ENCODE measurements around the gene GAB1.

Gene GAB1

DNA sequence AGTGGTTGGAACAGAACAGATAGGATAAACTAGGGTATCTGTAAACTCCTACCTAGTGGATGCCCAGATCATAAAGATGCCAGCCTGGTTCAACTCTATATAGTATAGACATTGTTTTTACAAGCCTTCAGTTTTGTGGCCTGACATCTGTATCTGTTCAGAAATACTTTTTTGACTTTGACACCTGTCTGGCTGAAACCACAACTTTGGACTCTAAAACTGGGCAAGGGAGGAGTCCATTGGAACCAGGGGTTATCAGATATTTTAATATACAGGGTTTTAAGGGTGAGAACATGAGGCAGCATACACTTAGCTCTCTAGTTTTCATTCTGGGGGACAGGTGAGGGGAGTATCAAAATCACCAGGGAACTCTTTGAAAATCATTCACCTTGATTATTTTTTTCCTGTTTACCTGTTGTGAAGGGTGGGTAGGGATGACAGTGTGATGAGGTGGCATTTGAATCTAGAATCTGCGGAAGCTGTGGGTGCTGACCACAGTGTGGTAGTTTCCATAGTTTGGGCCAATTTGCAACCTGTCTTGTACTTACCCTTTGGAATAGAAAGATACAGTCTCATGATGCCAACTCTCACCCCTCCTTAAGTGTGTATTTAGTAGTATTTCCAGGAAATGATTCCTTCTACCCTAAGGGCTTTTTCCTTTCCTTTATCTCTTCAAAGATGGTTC, 20.6 kb downstream of the GAB1 start:
- DNase-seq (ENCODE audit: low read depth in 2 of 3, low spot score in 1 of 3) = no peak

DNA sequence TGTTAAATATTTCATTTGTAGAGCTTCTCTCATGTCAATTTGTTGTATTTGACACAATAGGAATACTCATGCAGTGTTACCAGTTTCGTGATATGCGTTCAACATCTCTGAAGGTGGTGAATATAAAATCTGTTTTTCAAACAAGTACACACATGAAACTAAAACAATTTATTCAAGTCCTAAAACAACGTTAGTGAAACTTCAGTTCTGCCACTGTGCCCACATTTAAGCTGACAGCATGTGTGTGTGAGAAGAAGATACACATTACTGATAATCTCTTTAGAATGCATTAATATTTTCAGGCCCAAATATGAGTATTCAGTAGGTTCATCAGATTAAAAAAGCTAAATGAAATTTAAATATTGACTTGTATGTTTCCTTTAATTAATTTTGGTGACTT, 21.7 kb downstream of the GAB1 start:
- no peak for DNase-seq (ENCODE audit: low read depth in 2 of 3, low spot score in 1 of 3)

DNA sequence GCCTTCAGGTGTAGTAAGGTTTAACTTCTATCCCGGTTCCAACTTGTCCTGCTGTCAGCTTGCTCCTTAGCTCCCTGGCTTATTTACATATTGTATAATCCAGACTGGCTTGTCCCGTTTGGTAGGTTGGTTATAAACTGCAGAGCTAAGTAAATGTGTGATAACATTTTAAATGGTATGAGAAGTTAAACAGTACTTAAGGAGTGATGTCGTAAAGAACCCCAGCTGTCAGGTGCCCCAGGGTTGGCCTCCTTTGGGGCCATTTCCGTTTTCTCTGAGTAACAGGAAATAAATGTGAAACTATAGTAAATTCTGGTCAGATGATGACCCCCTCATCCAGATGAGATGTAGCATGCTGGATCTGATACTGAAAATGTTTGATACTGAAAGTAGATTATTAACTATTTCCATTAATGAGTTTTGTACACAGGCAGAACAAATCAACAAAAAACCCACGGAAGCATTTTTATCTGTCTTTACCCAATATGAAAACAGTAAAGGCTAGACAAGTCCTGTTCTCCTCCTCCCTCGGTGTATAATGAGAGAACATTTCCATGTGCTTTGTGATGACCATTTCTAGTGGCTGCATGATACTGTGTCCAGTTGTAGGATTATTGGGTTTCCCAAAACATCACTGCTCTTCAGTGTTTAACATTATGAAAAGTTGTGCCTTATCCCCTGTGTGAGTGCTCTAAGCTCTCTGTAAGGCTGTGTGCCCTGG, 22.4 kb downstream of the GAB1 start:
- peak in 2 of 3 donors; percentile 13 to 29 for DNase-seq (ENCODE audit: low read depth in 2 of 3, low spot score in 1 of 3)

DNA sequence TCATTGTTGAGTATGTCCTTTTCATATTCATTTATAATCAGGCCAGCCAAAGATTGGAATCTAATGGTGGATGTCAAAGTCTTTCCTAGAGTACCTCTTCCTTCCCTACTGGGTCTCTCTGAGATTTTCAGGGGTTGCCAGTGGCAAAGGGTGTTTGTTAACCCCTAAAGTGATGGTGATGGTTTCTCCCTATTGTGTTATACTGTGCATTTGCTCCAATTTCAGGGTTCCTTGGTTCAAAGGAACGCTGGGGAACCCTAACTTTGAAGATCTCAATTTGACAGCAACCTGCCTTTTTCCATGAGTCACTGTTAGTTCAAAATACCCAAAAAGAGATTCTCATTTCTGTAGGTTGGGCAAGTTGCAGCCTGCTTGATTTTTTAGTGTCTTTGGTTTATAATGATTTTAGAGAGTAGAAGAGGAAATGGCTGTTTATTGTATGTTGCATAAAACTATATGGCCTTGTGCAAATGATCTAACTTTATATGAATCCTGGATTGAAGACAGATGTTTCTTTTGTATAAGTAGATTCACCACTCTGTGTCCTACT, 23.0 kb downstream of the GAB1 start:
- no peak for DNase-seq (ENCODE audit: low read depth in 2 of 3, low spot score in 1 of 3)

DNA sequence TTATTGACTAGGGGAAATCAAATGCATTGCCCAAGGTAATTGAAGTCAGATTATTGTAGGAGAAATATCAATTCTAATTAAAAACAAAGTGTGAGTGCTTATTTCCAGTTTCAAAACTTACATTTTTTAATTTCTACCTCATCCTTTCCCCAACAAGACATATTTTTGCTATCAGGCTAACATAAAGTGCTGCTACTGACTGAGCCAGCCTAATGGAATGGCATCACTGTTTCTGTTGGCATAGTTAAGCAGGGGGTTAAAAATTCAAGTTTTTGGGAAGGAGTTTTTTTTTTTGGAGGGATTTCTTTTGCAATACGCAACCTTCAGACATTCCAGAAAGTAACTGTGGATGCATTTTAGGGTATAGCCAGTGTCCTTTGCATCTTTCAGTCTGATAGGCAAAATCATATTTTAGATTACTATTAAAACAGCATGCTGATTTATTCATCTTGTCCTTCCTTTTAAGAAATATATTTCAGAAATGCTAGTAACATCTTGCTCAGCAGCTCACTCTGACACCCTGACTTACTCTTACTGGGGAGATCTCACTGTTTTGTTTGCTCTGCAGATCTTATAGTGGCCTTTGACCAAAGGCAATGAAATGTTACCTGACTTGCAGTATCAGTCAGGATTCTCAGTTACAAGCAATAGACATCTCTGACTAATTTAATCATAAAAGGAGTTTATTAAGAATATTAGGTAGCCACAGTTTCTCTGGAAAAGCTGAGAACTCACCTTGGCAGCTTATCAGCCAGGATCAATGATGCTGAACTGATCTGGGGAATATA, 24.4 kb downstream of the GAB1 start:
- DNase-seq (ENCODE audit: low read depth in 2 of 3, low spot score in 1 of 3) = no peak

DNA sequence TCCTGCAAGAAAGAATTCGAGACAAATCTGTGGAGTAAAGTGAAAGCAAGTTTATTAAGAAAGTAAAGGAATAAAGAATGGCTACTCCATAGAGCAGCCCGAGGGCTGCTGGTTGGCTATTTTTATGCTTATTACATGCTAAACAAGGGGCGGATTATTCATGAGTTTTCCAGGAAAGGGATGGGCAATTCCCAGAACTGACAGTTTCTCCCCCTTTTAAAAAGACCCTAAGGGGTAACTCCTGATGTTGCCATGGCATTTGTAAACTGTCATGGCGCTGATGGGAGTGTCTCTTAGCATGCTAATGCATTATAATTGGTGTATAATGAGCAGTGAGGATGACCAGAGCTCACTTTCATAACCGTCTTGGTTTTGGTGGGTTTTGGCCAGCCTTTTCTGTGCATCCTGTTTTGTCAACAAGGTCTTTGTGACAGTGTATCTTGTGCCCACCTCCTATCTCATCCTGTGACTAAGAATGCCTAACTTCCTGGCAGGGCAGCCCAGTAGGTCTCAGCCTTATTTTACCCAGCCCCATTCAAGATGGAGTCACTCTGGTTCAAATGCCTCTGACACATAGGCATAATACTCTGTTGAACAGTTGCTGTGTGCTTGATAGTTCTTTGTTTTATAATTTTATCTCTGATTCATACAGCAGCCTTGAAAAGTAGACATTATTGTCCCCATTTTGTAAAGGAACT, 25.8 kb downstream of the GAB1 start:
- no peak for DNase-seq (ENCODE audit: low read depth in 2 of 3, low spot score in 1 of 3)

DNA sequence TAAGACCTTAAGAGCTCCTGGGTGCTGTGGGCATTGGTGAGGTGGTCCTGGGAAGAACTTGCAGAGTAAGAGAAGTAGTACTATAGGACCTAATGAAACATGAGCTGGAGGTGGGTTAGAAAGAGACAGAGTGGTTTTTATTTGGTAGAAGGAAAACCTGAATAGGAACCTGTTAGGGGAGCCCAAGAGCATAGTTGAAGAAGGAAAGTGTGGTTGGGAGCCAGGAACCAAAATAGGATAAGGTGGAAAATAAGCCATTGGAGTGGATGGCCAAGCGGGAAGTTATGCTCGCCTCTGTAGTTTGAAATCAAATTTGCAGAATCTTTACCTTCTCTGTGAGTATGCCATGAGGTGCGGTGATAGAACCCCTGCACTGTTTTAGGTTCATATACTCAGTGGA, 26.7 kb downstream of the GAB1 start:
- DNase-seq (ENCODE audit: low read depth in 2 of 3, low spot score in 1 of 3) = no peak

DNA sequence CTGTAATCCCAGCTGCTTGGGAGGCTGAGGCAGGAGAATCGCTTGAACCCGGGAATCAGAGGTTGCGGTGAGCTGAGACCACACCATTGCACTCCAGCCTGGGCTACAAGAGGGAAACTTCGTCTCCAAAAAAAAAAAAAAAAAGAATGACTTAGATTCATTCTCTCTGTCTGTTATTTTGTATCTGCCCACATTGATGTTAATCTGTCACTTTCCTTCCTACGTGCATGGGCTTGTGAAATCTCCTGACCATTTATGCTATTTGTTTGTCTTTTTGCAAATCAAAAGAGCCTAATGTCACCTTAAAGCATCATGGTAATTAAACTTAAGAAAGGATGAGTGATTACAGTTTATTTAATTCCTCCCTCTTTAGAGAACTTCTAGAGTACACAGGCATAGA, 27.4 kb downstream of the GAB1 start:
- no peak for DNase-seq (ENCODE audit: low read depth in 2 of 3, low spot score in 1 of 3)

DNA sequence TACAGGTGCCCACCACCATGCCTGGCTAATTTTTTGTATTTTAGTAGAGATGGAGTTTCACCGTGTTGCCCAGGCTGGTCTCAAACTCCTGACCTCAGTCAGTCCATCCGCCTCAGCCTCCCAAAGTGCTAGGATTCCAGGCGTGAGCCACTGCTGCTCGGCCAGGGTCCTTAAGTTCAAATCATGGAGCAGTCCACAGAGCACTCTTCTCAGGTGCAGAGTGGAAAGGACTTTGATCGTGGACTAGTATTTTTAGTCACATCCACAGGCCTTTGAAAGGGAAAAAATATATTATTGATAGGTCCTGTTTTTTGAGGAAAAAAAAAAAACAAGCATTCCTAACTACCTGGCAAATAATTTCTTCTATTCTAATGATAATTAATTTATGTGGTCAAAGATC, 31.2 kb downstream of the GAB1 start:
- DNase-seq (ENCODE audit: low read depth in 2 of 3, low spot score in 1 of 3) = no peak

DNA sequence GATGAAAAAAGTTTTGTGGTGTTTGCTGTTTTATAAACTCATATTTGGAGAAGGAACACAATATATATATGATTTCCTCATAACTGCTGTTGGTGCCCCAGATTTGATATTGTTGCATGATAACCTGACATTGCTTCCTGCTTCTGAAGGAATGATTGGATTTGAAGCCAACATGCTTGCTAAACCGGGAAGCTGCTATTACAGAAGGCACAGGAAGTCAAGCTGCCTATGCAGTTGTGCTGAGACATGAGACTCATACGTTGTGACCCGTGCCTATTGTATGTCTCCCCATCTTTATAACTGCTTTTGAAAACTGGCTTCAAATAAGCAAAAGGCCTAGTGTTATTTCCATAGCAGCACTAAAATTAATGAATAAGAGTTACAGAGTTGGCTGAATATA, 32.9 kb downstream of the GAB1 start:
- DNase-seq (ENCODE audit: low read depth in 2 of 3, low spot score in 1 of 3) = no peak

DNA sequence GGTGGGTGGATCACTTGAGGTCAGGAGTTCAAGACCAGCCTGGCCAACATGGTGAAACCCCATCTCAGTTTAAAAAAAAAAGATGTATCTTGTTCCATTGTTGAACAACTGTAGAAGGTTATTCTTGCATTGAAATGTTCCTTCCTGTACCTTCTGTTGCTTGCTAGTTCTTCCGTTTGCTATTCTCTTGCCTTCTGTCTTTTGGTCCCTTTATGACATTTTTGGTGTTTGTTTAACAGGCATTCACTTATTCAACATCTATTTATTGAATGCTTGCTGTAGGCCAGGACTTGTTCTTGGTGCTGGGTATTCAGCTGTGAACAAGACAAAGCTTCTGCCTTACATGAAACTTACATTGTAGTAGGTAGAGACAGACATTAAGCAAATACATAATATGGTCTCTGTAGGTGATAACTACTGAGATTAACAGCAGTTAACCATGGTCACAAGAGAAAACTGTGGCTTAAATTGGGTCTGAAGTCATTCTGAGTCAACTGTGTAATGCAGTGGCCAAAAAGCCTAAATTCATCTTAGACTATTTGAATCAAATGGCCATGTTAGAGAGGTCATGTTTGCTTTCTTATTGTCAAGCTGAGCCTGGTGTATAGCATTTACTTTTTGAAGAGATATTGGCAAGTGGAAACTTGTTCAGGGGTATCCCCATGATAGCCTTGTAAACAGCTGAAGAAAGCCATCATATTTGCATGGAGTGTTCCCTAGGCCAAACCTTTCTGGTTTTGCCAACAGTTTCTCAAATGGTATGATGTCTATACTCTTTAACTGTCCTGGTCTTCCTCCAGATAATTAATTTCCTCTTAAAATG, 35.6 kb downstream of the GAB1 start:
- no peak for DNase-seq (ENCODE audit: low read depth in 2 of 3, low spot score in 1 of 3)

DNA sequence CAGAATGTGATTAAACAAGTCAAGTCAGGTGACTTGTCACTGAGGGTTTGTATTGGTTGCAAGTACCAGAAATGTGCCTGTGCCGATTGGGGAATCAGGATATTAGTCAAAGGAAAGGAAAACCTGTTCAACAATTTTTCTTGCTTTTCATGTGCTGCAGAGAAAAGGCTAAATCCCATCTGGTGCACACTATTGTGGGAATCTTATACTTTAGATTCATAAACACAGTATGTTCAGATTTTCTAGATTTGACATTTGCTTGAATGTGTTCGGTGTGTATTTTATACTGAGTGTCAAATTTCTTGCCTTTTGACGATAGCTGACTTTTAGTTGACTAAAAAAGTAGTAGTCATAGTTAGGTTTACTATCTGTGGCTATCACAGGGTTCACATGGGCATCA, 37.6 kb downstream of the GAB1 start:
- DNase-seq (ENCODE audit: low read depth in 2 of 3, low spot score in 1 of 3) = no peak

DNA sequence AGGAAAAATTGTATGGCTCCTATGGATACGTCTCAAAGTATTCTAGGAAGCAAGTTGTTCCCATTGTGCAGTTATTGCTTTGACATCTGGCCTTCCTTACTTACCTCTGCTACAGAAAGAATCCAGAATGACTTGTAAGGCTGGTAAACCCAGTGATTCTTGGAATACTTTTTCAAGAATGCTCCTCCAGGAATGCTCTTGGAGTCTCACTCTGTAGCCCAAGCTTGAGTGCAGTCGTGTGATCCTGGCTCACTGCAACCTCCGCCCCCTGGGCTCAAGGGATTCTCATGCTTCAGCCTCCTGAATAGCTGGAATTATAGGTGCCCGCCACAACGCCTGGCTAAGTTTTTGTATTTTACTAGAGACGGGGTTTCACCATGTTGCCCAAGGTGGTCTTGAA, 38.1 kb downstream of the GAB1 start:
- DNase-seq (ENCODE audit: low read depth in 2 of 3, low spot score in 1 of 3) = no peak

DNA sequence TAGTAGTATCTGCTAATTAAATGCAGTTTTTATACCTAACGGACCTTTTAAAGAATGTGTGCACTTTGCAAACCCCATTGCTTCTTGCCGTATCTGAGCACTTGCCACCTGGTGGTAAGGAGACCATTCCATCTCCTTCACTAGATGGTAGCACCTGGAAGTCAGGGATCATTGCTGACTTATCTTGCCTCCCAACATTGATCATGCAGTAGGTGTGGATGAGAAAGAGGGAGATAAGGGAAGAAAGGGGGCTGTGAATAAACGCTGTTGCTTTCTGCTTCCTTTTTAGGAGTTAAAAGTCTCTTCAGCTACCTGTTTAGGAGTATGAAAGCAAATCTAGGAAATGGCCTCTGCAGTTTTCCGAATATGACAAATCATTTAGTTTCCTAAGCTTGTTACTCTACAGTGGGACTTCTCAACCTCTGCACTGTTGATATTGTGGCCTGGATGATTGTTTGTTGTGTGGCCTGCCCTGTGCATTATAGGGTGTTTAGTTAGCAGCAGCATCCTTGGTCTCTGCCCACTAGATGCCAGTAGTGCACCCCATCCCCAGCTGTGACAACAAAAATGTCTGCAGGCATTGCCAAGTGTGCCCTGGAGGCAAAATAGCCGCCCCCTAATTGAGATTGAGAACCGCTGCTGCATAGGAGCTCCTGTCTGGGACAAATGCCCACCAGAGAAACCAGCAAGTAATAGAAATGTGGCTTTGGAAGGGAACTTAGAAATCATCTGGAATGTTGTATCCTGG, 38.8 kb downstream of the GAB1 start:
- DNase-seq (ENCODE audit: low read depth in 2 of 3, low spot score in 1 of 3) = no peak

DNA sequence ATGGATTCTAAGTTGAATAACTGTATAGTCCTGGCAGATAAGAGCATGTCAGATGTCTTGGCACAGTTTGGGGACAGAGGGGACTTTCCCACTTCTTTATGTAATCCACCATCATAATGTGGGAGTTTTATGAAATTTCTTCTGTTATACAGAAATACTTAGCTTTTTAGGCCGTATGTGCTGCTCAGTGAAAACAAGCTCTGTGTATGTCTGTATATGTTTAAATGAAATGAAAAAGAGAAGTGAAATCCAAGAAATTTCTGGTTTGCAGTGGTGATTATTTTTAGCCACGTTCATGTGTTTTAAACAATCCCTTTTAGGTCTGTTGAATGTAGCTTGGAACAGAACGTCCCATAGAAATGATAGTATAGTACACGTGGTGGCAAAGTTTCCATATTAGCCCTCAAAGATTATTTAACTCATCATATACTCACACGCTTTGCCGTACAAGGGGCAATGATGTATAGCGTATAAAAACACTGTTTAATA, 41.0 kb downstream of the GAB1 start:
- DNase-seq (ENCODE audit: low read depth in 2 of 3, low spot score in 1 of 3) = no peak

DNA sequence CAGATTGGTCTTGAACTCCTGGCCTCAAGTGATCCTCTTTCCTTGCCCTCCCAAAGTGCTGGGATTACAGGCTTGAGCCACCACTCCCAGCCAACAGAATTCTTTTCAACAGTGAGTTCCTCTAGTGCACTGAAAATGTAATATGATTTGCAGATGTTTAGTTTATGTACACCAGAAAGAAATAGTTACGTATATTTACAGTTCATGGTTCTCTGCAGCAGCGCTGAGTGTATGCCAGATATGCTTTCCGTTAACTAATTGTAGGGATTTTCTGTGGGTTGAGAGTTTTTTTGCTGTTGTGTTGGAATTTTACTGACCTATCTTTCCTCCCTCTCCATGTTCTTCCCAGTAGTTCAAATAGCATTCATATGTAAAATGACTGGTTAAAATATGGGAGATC, 44.0 kb downstream of the GAB1 start:
- DNase-seq (ENCODE audit: low read depth in 2 of 3, low spot score in 1 of 3) = no peak

DNA sequence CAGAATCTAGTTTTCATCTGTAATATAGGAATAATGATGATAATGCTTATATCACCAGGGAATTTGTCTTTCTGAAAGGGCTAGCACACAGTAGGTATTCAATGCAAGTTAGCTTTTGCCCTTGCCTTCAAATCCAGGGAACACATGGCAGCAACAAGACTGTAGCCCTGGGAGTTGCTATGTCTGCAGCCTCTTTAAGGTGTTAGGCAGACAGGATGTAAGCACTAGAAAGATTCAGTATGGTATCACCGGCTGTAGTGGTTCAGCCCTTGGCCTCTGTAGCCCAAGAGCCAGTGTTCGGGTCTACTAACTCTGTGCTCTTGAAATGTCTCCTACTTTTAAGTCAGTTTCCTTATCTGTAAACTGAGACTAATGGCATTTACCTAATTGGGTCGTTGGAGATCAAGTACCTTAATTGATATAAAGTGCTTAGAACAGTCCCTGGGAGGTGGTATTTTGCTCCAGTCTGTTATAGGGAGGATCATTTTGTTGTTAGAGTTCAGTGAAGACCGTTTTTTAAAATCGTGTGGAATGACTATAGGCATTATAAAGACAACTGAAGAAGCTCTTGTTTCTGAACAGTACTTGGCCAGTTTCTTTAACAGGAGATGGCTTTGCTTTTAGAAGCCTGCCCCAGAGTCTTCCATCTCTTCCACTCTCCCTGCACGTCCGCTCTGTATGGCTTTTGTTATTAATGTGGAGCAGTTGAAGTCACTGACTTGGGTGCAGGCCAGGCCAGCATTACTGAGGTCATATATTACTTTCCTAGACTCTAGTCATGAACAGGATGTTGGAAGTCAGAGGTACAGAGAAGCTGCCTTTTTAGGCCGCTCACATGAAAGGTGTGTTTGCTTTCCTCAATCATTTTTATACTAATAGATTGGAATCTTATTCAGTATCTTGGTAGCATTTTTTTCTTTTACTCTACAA, 44.8 kb downstream of the GAB1 start:
- no peak for DNase-seq (ENCODE audit: low read depth in 2 of 3, low spot score in 1 of 3)

DNA sequence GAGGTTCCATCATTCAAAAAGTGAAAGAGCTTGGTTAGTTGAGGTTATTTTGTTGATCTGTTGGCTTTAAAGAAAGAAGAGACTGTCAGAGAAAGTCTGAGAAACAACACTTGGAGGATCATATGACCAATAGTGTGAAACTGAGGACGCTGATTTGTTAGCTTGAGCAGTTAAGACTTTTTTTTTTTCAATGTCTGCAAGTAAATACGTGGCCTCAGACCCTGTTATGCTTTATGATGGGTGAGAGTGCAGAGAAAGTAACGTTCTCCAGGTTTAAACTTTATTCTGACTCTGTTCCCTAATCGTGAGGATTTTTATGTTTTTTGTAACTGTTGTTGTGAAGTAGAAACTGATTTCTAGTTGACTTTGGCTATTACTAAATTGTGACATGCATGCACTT, 45.9 kb downstream of the GAB1 start:
- no peak for DNase-seq (ENCODE audit: low read depth in 2 of 3, low spot score in 1 of 3)

Measured in stimulated activated CD4-positive, alpha-beta T cell treated with anti-CD3 and anti-CD28 coated beads, Interleukin-12 subunit alpha, Interleukin-12 subunit beta, amount 100 ng/mL, for 48 hours (primary cell).